Measurements from ENCODE around the gene TTC3.

Gene TTC3

DNA sequence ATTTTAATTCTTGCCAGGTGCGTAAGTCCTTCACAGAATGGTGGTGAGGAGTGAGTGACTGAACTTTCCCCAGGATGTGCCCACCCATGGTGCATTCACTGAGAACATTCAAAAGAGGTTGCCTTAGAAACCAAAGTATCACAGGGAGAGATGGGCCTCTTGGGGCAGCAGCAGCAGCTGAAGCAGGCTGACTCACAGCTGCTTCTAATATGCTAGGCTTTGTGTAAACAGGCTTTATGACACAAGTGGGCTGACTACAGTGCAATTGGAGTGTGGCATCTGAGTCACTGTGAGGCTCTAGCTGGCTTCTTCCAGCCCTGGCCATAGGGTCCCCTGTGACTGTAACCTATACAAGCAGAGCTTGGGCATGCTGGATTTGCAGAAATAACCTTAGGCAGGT lies 12.8 kb upstream of the TTC3 start:
- DNase-seq (ENCODE audit: low spot score) = peak; percentile 84

DNA sequence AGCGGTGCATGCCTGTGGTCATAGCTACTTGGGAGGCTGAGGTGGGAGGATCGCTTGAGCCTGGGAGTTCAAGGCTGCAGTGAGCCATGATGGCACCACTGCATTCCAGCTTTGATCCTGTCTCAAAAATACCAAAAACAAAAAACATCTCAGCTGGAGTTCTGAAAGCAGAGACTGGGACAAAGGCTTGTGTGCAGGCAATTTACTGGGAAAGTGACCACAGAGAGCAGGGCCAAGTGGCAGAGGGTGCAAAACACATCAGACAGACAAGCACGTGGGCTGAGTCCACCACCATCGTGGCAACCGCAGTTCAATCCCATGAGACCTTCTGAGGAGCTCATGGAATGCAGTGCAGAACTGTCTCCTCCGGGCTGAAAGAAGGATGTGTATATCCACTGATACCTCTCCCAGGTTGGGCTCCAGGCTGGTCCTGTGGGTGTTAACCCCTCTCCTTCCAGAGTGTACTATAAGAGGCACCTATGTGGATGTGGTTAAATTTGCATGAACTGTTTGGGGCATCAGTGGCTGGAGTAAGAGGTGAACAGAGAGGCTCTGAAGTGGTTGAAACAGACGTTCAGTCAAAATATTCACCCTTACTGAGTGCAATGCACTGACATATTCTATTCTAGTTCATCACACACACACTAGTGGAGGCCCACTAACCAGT lies 11.0 kb upstream of the TTC3 start:
- peak; percentile 65 for DNase-seq (ENCODE audit: low spot score)

DNA sequence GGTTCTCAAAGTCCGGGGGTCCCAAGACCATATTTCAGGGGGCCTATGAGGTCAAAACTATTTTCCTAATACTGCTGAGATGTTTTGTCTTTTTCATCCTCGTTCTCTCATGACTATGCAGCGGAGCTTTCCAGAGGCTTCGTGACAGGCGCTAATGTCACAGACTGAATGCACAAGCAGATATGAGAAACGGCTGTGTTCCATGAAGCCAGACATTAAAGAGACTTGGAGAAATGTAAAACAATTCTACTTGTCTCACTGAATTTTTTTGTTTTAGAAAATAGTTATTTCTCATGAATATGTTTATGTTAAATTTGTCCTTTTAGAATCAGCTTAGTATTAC lies 10.5 kb upstream of the TTC3 start:
- no peak for DNase-seq (ENCODE audit: low spot score)

DNA sequence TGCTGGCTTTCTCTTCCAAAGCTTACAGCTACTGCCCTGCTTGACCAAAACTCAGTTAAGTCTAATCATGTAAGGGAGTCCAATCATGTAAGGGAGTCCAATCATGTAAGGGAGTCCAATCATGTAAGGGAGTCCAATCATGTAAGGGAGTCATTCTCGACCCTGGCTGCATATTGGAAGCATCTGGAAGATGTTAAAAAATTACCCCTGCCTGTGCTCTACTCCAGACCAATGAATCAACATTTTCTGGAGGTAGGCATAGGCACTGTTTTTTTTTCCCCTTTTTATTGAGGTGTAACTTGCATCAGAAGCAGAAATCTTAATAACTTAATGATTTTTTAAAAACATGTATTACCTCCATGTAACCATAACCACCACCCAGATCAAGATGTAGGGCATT lies 9.6 kb upstream of the TTC3 start:
- DNase-seq (ENCODE audit: low spot score) = no peak

DNA sequence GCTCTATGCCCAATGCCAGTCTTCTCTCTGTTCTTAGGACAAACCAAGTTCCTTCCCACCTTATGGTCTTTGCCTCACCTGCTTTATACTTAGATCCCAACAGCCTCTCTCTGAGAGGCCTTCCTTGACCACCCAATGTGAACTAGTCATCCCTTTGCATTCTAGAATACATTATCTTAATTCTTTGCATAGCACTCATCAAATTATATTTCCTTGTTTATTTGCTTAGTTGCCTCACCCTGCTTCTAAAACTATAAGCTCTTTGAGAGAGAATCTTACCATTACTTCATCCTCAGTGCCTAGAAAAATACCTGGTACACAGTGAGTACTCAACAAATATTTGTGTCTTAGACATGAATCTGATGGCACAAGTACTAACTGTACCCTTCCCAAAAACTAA lies 8.2 kb upstream of the TTC3 start:
- DNase-seq (ENCODE audit: low spot score) = no peak

DNA sequence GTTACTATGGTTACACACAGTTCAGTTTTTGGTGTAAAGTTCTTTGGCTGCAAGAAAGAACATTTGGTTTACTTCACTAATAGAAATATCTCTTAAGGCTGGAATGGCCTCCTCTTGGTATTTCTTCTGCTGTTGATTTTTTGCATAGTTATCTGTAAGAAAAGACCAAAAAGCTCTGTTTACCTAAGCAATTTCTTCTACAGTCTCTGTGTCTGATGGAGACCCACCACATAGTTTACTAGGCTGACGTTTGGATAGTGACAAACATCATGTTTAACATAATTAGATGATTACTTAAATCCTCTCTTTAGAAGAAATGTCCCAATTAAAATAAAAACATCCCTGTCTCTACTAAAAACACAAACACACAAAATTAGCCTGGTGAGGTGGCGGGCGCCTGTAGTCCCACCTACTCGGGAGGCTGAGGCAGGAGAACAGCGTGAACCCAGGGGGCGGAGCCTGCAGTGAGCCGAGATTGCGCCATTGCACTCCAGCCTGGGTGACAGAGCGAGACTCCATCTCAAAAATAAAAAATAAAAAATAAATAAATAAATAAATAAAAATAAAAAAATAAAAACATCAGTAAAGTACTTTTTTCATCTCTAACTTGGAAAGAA lies 7.4 kb upstream of the TTC3 start:
- no peak for DNase-seq (ENCODE audit: low spot score)

DNA sequence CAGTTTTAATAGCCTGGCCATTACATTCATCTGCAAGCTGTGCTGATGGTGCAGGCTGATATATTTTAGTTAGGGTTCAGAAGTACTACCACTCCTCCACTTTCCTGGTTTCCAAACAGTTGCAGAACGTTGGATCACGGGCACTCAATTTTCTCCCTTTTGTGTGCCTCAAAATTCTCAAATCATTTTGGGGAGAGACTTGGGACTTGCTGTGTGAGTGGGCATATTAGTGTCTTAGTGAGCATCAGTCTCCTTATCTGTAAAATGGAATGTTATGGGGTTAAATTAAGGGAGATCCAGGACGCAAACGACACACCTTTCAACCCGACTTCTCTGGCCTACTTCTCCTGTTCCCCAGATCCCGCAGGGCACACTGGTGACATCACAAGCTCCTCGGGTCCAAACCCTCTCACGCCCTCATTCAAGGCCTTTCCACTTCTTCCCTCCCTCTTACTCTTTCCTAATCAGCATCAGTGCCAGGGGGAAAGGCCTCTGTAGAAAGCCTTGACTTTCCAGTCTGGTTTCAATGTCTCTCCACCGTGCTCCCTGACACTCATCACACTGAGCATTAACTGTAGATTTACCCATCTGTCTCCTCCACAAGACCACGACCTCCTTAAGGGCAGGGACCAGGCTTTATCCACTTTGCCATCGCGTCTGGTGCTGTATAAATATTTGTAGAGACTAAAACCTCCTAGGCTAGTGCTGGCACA lies 1.3 kb upstream of the TTC3 start:
- DNase-seq (ENCODE audit: low spot score) = peak; percentile 34

DNA sequence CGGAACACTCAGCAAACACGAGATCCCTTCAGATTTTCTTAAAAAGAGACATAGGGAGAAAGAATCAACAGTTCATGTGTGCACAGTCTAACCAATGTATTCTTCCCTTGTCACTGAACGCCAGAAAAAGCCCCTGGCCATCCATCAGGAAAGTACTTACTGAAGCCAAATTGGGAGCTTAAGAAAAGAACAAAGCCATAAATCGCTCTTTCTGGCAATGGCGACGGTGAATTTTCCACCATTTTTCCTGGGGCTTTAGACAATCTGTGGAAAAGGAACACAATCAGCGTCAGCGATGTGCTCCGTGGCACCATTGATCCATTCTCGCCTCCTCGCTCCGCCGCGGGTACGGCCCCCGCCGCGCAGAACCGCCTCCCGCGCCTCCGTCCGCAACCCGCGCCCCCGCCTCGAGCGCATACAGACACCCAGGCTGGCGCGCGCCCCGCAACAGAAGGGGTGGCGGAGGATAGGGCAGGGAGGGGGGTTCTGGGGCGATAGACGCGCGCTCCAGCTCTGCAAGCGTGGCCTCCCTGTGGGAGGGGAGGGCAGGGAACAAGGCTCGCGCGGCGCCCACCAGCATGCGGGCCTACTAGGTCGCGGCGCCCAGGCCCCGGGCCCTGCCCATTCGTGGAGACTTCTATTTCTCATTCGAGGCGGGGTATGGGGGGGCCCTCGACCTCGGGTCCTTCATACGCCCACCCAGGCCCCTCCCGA lies 623 bp upstream of the TTC3 start:
- peak; percentile 44 for DNase-seq (ENCODE audit: low spot score)

DNA sequence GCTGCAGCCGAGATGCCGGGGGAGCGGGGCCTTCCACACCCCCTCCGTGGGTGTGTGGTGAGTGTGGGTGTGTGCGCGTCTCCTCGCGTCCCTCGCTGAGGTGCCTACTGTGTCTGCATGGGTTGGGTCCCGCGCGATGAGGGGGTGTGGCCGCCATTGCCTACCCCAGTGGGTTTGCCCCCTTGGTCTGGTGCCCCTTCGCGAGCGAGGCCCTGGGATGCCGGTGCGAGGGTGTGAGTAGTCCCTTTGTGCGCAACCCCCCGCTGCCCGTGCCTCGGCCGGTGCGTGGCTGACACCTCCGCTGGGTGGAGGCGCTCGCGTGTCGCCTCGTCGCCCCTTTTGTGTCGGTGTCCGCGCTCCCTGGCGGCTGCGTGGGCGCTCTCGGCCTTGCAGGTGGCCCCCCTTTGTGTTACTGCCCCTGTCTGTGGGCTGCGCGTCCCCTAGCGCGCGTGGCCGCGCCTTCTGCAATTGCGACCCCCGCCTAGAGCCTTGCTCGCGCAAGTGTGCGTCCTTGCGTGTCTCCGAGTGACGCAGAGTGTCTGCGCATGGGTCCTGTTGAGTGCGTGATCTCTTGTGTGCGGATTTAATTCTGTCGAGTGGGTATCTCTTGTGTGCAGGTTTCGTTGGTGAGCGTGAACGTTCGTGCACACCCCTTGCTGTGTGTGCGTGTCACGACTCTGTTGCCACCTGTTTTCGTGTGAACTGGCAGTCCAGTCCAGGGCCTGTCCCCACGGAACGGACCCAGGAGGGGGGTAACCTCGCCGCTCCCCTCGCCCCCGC lies 553 bp downstream of the TTC3 start:
- peak; percentile 22 for DNase-seq (ENCODE audit: low spot score)

DNA sequence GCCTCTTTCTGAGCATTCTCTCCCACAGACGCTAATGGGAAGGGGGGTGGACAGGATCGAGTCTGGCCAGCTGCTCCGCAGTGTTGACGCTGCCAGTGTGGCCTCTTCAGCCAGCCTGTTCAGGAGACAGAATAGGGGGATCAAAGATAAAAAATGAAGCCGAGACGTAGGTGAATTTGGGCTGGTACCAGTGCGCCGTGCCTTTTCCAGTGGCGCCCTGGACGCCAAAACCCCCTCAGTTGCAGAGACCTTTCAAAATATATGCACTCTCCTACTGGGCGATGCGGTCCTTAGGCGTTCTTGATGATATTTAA lies 1.1 kb downstream of the TTC3 start:
- DNase-seq (ENCODE audit: low spot score) = peak; percentile 23

DNA sequence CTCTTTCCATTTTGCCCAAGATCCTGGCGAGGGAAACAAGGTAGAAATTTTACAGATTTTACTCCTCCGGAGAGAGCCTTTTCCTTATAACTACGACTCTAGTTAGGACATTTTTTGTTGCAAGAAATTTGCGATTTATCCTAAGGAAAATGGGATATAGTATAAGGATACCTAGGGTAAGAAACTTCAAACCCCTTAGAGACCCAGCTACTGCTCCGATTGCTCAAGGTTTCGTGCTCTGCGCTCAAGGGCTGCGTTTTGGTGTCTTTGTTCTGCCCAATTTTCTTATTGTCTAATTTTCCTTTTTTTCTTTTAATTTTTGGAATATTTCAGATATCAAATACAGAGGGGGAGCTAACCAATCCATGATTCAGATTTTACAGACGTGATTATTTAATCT lies 1.5 kb downstream of the TTC3 start:
- no peak for DNase-seq (ENCODE audit: low spot score)

DNA sequence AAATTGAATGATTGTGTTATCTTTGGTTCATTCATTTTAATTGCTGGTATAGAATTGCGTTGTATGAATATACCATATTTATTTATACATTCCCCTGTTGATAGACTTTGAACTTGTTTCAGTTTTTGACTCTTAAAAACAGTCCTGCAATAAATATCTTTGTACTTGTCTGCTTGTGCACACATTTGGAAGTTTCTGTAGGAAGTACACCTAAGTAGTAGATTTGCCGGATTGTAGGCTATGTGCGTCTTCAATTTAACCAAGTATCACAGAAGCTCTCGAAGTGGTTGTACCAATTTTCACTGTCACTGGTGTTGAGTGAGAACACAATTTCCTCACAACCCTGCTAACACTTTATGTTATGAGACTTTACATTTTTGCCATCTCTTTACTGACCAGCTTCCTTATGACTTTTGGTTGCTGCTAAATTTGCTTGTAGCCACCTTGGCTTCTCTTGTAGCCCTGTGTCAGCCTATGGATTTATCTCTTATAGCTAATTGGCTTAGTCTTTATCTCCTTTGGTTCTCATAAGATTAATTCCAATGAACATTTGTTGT lies 2.2 kb downstream of the TTC3 start:
- no peak for DNase-seq (ENCODE audit: low spot score)

DNA sequence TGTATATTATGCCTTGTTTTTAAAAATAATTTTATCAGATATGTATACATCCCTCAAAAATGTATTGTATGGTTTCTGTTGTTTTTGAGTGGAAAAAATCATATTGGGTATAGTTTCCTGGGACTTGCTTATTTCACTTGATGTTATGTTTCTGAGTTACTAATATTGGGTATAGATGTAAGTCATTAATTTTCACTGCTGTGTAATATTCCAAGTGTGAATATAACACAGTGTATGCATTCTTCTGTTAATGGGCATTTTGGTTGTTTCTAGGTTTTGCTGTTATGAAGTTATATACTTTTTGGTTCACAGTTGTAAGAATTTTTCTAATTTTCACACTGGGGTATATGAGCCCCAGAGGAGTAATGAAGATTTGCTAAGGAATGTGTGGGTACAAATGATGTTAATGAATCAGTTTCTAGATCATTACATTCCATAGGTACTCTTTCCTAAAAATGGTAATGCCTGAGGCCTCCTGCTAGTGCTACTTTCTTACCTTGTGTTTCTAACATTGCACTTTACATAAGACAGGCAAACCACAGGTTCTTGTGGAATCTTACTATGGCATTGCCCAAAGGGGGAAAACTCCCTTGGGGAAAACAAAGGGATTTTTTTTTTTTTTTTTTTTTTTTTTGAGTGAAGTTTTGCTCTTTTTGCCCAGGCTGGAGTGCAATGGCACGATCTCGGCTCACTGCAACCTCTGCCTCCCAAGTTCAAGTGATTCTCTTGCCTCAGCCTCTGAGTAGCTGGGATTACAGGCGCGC lies 3.2 kb downstream of the TTC3 start:
- DNase-seq (ENCODE audit: low spot score) = no peak

DNA sequence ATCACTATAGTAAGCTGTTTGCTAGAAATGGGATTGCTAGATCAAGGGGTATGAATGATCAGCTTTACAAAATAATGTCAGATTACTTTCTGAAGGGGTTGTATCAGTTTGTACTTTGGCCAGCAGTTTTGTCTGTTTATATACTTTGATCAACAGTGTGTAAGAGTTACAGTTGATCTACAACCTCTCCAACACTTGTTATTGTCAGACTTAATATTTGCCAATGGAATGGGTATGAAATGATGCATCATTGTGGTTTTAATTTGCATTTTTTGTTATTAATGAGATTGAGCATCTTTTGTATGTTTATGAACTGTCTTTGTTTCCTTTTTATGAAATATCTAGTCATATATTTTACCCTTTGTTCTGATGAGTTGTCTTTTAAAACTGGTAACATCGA lies 4.3 kb downstream of the TTC3 start:
- no peak for DNase-seq (ENCODE audit: low spot score)

DNA sequence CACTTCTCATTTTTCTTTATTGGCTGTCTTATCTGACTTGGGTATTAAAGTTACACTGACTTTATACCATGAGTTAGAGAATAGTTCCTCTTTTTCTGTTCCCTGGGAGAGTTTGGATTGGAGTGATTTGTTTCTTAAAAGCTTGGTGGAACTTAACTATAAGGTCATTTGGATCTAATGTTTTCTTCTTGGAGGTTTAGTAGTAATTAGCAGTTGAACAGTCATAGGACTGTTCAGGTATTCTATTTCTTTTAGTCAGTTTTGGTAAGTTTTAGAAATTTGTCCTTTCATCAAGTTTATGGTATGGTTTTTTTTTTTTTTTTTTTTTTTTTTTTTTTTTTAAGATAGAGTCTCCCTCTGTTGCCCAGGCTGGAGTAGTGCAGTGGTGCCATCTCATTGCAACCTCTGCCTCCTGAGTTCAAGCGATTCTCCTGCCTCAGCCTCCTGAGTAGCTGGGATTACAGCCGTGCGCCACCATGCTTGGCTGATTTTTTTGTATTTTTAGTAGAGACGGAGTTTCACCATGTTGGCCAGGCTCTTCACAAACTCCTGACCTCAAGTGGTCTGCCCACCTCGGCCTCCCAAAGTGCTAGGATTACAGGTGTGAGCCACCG lies 6.3 kb downstream of the TTC3 start:
- no peak for DNase-seq (ENCODE audit: low spot score)

DNA sequence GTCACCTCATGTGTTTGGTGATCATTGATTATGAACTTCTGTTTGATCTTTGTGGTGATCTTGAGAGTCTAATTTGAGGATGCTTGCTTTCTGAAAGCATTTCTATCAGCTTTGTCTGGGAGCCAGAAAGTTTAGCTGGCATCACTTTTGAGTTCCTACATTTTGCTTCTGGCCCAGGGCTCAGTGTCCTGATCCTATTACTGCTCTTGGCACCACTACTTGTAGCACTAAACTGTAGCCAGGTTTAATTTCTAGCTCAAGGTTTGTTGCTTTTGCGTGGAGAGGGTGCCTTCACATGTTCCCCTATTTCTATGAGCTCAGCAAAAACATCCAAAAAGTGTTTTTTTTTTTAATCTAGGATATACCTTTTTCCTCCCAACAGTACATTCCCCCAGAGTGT lies 9.3 kb downstream of the TTC3 start:
- DNase-seq (ENCODE audit: low spot score) = no peak

DNA sequence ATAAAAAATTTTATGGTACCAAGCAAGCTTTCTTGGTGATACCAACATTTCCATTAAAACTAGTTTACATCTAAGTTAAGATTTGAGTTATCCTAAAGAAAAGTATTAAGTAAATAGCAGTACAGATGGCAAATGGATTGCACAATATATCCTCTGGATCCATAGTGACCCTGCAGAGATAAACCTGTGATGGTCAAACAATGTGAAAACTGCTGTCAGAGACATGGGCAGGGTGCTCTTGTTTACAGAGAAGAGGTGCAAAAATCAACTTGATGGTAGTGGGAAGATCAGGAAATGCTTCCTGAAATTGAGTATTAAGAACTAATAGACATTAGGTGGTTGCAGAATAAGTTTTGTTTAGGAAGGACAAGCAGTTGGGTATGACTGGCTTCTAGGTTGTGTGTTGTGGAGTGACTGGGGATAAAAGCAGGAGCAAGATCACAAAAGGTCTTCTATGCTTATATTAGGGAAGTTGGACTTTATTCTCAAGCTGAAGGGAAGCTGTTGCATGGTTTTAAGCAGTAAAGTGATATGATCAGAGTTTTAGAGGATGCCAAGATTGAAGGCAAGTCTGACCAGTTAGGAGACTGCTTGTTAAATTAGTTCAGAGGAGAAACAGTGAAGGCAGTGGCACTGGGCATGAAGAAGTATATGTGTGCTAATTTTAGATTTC lies 9.9 kb downstream of the TTC3 start:
- DNase-seq (ENCODE audit: low spot score) = no peak

DNA sequence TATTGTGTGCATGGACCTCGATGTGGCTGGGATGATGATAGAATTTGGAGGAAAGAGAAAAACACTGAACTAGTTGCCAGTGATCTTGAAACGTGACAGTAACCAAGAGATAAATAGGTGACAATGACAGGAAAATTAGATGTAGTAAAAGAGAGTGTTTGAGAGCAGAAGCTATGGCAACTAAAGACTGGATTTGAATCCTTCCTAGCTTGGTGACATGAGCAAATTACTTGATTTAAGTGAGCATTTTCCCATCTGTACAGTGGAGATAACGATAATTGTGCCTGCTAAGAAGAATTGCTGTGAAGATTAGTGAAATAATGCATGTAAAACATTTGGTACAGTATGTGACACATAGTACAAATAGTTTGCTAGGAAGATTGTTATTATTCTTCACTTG lies 12.7 kb downstream of the TTC3 start:
- no peak for DNase-seq (ENCODE audit: low spot score)

DNA sequence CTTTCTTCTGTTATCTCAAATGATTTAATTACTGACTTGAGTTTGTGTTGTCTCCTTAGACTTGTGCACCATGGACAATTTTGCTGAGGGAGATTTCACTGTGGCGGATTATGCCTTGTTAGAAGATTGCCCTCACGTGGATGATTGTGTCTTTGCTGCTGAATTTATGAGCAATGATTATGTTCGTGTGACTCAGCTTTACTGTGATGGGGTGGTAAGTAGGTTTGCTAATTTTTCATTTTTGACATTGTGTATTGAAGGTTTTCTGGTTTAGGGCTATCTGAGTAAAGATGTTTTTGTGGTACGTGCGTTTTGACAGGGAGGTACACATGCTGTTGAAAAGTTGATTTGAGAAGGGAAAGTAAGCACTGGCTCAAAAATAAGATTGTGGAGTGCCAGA lies 14.1 kb downstream of the TTC3 start:
- DNase-seq (ENCODE audit: low spot score) = no peak

DNA sequence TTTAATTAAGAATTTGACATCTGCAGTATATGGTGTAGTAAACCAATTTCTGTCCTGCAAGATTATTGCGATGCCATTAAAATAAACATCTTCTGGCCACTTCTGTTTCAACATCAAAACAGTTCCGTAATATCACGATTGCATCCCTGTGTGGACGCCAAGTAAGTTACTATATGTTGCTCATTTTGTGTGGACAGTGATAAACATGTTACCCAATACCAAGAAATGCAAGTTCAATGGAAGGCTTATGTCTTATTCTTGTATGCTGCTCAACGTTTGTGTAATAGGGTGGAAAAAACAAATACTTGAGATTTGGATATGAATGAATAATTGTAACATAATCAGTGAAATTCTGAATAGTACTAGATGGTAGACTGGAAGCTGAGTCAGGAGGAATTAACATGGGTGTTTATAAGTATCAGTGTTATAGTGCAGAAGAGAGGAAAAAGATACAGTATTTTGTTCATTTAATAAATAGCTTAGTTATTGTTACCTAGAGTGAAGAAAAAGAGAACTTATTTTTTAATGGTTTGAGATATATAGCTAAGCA lies 15.2 kb downstream of the TTC3 start:
- DNase-seq (ENCODE audit: low spot score) = no peak

Measured in hepatic stellate cell (primary cell).